Coronary artery (tissue), 2 donors: ENCODE measurements around the gene FAM53A.

Experiments
- DNase-seq: peaks from one replicate; pipeline ENCODE4 v3.0.0-alpha.2; 2017; ENCODE audit warnings: low spot score
- H3K27ac ChIP-seq, 2 donors: fragments of 200-600 bp; sonication (generic); one replicate each; pipeline ENCODE4 v1.5.1; 2016 to 2019
- H3K4me3 ChIP-seq: fragments of 200-600 bp; sonication (generic); 2 replicates; pipeline ENCODE4 v1.5.1; 2016; ENCODE audit warnings: mild to moderate bottlenecking, moderate library complexity
- CTCF ChIP-seq: fragments of 200-600 bp; sonication (generic); IDR thresholded peaks from one replicate; pipeline ENCODE4 v1.5.1; 2019; ENCODE audit warnings: antibody characterized with exemption

FAM53A gene

GRCh38 chr4:1651609-1652008 is 32.5 kb downstream of the FAM53A start:
- Histone ChIP-seq H3K4me3 (no peak overlapping the region), H3K27ac (no peak overlapping the region)
- DNase-seq: no peak
- no peak for TF ChIP-seq CTCF

GRCh38 chr4:1648962-1649361 is 35.2 kb downstream of the FAM53A start:
- DNase-seq: no peak

GRCh38 chr4:1647432-1647831 is 36.7 kb downstream of the FAM53A start:
- no peak for DNase-seq
- TF ChIP-seq CTCF: no peak

More at GRCh38 chr4:1648962-1649361, 35.2 kb downstream of the FAM53A start:
- no peak for TF ChIP-seq CTCF
- no peak overlapping the region for H3K4me3 ChIP-seq
- H3K27ac ChIP-seq: no peak overlapping the region

GRCh38 chr4:1646690-1647089 is 37.4 kb downstream of the FAM53A start:
- no peak for DNase-seq
- no peak overlapping the region for H3K4me3 ChIP-seq
- no peak overlapping the region for H3K27ac ChIP-seq
- no peak for TF ChIP-seq CTCF

More at GRCh38 chr4:1647432-1647831, 36.7 kb downstream of the FAM53A start:
- Histone ChIP-seq H3K27ac (no peak overlapping the region), H3K4me3 (no peak overlapping the region)

GRCh38 chr4:1644891-1645657 is 39.0 kb downstream of the FAM53A start:
- H3K4me3 ChIP-seq: peak overlapping the region; percentile 25
- TF ChIP-seq CTCF: no peak
- H3K27ac ChIP-seq: no peak overlapping the region
- no peak for DNase-seq

GRCh38 chr4:1643971-1644735 is 40.0 kb downstream of the FAM53A start:
- no peak overlapping the region for H3K27ac ChIP-seq
- no peak overlapping the region for H3K4me3 ChIP-seq
- no peak for DNase-seq
- no peak for TF ChIP-seq CTCF
